Measurements from ENCODE around the gene ACAD9.
"Not testable (repeated sequence)": the region's sequence is repeated elsewhere in the genome, so short reads cannot be mapped to it uniquely, and the experiment has no call there.

Gene ACAD9

DNA sequence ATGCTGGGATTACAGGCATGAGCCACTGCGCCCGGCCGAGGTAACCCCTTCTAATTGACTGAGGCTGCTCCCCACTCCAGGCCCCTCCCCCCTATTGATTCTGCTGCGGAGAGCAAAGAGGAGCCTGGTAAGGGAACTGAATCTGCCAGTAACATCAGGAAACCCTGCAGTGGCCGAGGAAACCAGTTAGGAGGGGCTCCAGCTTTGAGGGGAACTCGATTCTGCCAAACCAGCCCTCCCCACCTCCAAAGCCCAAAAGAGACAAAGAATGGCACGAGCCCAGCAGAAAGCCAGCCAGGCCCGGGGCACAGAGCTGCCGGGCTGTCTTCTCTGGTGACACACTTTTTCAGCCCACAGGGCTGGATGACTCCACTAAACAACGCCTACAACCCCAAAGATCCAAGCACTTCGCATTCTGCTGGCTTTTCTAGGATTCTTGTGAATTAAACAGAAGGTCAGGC, 15.0 kb upstream of the ACAD9 start:
- Histone ChIP-seq H3K4me3 (ENCODE audit: low read length) (no peak overlapping the region), H3K9ac (ENCODE audit: low read depth, low read length) (no peak overlapping the region), H3K27ac (ENCODE audit: low read length) (no peak overlapping the region), H3K36me3 (ENCODE audit: insufficient read depth, low read depth, low read length) (no peaks in the 10 kb centered on the region), H3K4me1 (ENCODE audit: insufficient read depth, low read length) (no peaks in the 10 kb centered on the region), H3K9me3 (ENCODE audit: insufficient read depth, low read depth, low read length) (peaks cover 17% of the 10 kb centered on the region), H3K27me3 (ENCODE audit: insufficient read depth, low read length) (no peaks in the 10 kb centered on the region)

DNA sequence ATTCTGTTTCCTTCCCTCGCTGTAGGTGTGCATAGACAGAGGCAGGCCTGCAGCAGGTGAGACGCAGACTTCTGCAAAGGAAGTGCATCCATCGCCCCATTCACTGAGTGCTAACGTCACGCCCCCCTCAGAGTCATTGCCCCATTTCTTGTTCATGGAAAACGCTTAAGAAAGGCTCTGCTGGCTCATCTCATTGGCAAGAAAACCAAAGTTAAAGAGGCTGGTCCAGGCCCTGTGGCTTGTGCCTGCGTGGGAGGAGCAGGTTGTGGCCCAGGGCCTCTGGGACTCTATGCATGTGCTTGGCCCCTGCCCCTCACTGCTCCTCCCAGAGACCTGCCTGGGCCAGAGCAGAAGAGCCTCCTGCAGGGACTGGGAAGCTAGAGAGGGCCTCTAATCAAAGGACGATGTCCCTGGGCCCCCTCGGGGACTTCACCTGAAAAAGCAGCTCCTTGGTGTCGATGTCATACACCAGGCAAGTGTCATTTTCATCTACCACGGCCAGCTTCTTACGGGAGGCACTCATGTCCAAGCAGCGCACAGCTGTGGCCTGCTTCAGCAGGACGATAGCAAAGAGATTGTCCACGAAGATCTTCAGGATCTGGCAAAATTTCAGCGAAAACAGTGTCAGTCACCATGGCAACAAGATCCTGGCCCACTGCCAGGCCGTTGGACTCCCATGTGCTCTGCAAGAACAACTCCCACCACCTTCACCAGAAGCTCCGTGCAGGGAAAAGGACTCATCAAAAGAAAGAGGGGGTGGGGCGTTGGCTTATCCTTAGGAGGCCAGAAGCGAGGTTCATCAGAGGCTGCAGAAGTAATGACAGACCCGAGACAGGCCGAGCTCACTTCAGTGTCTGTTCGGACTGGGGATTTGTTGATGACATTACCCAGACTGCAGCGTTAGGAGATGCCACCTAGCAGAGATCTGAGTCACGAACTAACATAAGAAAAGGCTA, 14.3 kb upstream of the ACAD9 start:
- not testable (repeated sequence) for H3K9me3 ChIP-seq (ENCODE audit: insufficient read depth, low read depth, low read length); H3K36me3 ChIP-seq (ENCODE audit: insufficient read depth, low read depth, low read length); H3K27ac ChIP-seq (ENCODE audit: low read length); H3K4me1 ChIP-seq (ENCODE audit: insufficient read depth, low read length); H3K27me3 ChIP-seq (ENCODE audit: insufficient read depth, low read length); H3K4me3 ChIP-seq (ENCODE audit: low read length); H3K9ac ChIP-seq (ENCODE audit: low read depth, low read length)

DNA sequence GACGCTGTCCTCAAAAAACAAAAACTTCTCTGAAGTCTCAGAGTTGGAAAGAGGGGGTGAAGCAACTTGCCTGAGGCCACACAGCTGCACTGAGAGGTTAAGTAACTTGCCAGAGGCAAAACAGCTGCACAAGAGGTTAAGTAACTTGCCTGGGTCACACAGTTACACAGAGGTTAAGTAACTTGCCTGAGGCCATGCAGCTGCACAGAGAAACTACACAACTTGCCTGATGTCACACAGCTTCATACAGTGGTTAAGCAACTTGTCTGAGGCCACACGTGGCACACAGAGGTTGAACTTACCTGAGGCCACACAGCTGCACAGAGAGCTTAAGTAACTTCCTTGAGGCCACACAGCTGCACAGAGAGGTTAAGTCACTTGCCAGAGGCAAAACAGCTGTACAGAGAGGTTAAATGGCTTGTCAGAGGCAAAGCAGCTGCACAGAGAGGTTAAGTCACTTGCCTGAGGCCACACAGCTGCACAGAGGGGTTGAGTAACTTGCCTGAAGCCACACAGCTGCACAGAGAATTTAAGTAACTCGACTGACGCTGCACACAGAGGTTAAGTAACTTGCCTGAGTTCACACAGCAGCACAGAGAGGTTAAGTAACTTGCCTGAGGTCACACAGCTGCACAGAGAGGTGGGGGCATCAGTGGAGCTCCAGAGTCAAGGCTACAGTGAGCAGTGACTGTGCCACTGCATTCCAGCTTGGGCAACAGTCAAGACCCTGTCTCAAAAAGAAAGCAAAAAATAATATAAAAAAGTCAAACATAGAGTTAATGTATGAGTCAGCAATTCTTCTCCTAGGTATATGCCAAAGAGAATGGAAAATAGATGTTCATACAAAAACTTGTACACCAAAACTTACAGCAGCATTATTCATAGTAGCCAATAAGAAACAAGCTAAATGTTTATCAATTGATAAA, 12.0 kb upstream of the ACAD9 start:
- Histone ChIP-seq H3K9ac (ENCODE audit: low read depth, low read length) (no peak overlapping the region), H3K27ac (ENCODE audit: low read length) (no peak overlapping the region), H3K4me1 (ENCODE audit: insufficient read depth, low read length) (no peaks in the 10 kb centered on the region), H3K4me3 (ENCODE audit: low read length) (no peak overlapping the region), H3K9me3 (ENCODE audit: insufficient read depth, low read depth, low read length) (no peaks in the 10 kb centered on the region), H3K36me3 (ENCODE audit: insufficient read depth, low read depth, low read length) (no peaks in the 10 kb centered on the region), H3K27me3 (ENCODE audit: insufficient read depth, low read length) (no peaks in the 10 kb centered on the region)

DNA sequence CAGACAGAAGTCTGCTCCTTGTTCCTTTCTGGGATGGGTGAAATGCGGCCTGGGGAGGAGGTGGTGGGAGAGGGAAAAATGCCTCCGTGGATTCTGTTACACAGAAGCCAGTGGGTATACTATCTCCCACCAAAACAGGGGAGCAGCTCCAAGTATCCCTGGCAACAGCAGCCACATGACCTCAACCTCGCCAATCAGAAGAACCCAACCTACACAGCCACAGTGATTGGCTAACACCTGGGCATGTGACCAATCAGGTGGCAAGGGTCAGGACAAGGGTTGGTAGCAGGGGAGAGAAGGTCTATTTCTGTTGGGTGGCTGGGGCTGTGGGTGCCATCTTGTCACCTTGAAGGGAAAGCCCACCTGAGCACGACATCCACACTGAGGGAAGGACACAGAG, 9.1 kb upstream of the ACAD9 start:
- Histone ChIP-seq H3K9ac (ENCODE audit: low read depth, low read length) (no peak overlapping the region), H3K27ac (ENCODE audit: low read length) (no peak overlapping the region), H3K27me3 (ENCODE audit: insufficient read depth, low read length) (peaks cover 10% of the 10 kb centered on the region; the same call in 1 of the 2 replicates), H3K9me3 (ENCODE audit: insufficient read depth, low read depth, low read length) (no peaks in the 10 kb centered on the region), H3K36me3 (ENCODE audit: insufficient read depth, low read depth, low read length) (no peaks in the 10 kb centered on the region), H3K4me3 (ENCODE audit: low read length) (no peak overlapping the region), H3K4me1 (ENCODE audit: insufficient read depth, low read length) (no peaks in the 10 kb centered on the region)

DNA sequence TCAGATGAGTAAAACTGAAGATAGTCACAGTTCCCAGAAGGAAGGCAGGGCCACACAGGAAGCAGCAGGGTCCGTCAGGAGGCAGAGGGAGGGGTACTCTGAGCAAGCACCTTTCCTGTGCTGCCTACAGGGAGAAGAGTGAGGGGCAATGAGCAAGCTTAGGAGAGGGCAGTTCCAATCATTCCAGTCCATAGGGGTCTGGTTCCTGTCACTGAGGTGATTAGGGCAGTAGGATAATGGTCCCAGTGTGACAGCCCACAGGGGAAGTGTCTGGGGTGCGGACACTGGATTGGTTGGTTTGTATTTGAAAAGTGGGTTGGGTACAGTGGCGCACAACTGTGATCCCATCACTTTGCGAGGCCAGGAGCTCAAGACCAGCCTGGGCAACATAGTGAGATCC, 7.1 kb upstream of the ACAD9 start:
- Histone ChIP-seq H3K27me3 (ENCODE audit: insufficient read depth, low read length) (peaks cover 12% of the 10 kb centered on the region; the same call in 1 of the 2 replicates), H3K9me3 (ENCODE audit: insufficient read depth, low read depth, low read length) (no peaks in the 10 kb centered on the region), H3K4me1 (ENCODE audit: insufficient read depth, low read length) (no peaks in the 10 kb centered on the region), H3K27ac (ENCODE audit: low read length) (no peak overlapping the region), H3K9ac (ENCODE audit: low read depth, low read length) (no peak overlapping the region), H3K4me3 (ENCODE audit: low read length) (no peak overlapping the region), H3K36me3 (ENCODE audit: insufficient read depth, low read depth, low read length) (no peaks in the 10 kb centered on the region)

DNA sequence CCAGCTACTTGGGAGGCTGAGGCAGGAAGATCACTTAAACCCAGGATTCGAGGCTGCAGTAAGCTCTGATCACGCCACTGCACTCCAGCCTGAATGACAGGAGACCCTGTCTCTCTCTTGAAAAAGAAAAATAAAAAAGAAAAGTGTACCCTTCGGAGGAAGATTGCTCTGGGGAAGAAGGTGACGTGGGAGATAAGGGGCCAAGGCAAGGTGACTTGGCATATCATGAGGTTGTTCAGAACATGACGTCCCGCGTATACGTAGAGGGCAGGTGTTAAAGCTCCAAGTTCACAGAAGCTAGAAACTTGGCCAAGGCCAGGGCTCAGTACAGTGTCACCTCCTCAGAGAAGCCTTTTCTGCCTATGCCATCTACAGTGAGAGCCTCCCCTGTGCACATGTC, 6.7 kb upstream of the ACAD9 start:
- Histone ChIP-seq H3K27me3 (ENCODE audit: insufficient read depth, low read length) (peaks cover 12% of the 10 kb centered on the region; the same call in 1 of the 2 replicates), H3K36me3 (ENCODE audit: insufficient read depth, low read depth, low read length) (no peaks in the 10 kb centered on the region), H3K9ac (ENCODE audit: low read depth, low read length) (no peak overlapping the region), H3K4me3 (ENCODE audit: low read length) (no peak overlapping the region), H3K4me1 (ENCODE audit: insufficient read depth, low read length) (no peaks in the 10 kb centered on the region), H3K27ac (ENCODE audit: low read length) (no peak overlapping the region), H3K9me3 (ENCODE audit: insufficient read depth, low read depth, low read length) (no peaks in the 10 kb centered on the region)

DNA sequence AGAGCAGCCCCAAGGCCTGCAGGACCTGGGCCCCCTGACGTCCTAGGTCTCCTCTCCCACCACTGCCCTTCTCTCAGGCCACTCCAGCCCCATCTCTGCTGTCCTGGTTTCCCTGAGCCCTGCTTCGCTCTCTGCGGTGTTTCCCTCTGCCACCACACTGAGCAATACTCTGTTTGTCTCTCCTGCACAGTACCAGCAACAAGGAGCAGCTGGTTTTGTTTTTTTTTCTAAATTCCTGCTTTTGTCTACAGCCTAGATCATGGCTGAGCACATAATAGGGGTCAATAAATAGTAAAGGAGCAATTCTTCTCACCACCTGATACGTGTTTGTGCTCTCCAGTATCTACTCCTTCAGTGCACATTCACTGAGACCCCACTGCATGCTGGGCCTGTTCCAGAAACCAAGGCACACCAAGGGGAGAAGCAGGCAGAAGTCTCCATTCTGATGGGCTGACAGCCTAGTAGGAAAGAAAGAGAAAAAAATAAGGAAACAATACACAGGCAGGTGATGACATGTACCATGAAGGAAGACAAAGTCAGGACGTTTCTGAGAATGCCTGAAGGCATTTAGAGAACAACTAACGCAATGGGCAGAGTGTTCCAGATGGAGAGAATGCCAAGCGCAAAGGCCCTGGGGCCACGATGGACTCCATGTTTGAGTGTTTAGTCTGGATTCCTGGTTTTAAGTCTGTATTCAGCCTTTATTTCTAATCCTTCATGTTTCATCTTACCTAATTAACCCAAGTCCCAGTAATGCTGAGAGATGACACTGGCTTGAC, 6.0 kb upstream of the ACAD9 start:
- H3K4me3 ChIP-seq (ENCODE audit: low read length) = no peak overlapping the region
- peaks cover 12% of the 10 kb centered on the region; the same call in 1 of the 2 replicates for H3K27me3 ChIP-seq (ENCODE audit: insufficient read depth, low read length)
- H3K4me1 ChIP-seq (ENCODE audit: insufficient read depth, low read length) = no peaks in the 10 kb centered on the region
- no peak overlapping the region for H3K9ac ChIP-seq (ENCODE audit: low read depth, low read length)
- no peaks in the 10 kb centered on the region for H3K36me3 ChIP-seq (ENCODE audit: insufficient read depth, low read depth, low read length)
- H3K27ac ChIP-seq (ENCODE audit: low read length) = no peak overlapping the region
- H3K9me3 ChIP-seq (ENCODE audit: insufficient read depth, low read depth, low read length) = no peaks in the 10 kb centered on the region

DNA sequence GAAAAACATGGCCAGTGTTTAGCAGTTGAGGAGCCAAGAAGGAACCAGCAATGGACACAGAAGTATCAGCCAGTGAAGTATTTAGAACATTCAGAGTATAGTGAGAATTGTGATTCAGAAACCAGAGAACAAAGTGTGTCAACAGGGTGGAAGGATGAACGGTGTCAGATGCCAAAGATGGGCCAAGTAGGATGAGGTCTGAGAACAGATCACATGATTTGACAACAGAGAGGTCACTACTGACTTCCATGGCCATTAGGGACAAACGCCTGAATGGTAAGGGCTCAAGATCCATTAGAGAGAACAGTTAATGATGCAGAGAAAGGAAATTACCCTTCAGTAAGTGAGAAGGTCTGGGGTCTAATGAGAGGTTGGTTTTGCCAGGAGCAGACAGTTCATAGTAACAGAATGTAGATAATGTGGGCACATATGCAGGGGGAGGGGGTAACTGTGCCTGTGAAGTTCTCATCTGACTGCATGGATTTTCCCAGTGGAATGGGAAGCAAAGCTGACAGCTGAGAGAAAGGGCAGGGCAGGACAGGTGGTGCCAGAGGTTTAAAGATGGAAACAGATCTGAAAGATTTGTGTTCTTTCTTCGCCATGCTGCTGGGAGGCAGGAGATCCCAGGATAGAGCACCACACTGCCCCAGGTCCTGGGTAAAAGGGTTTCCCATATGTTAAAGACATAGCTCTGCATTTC, 4.8 kb upstream of the ACAD9 start:
- no peak overlapping the region for H3K9ac ChIP-seq (ENCODE audit: low read depth, low read length)
- H3K4me1 ChIP-seq (ENCODE audit: insufficient read depth, low read length) = no peaks in the 10 kb centered on the region
- peaks cover 12% of the 10 kb centered on the region; the same call in 1 of the 2 replicates for H3K27me3 ChIP-seq (ENCODE audit: insufficient read depth, low read length)
- no peaks in the 10 kb centered on the region for H3K36me3 ChIP-seq (ENCODE audit: insufficient read depth, low read depth, low read length)
- H3K9me3 ChIP-seq (ENCODE audit: insufficient read depth, low read depth, low read length) = no peaks in the 10 kb centered on the region
- H3K4me3 ChIP-seq (ENCODE audit: low read length) = no peak overlapping the region
- no peak overlapping the region for H3K27ac ChIP-seq (ENCODE audit: low read length)

DNA sequence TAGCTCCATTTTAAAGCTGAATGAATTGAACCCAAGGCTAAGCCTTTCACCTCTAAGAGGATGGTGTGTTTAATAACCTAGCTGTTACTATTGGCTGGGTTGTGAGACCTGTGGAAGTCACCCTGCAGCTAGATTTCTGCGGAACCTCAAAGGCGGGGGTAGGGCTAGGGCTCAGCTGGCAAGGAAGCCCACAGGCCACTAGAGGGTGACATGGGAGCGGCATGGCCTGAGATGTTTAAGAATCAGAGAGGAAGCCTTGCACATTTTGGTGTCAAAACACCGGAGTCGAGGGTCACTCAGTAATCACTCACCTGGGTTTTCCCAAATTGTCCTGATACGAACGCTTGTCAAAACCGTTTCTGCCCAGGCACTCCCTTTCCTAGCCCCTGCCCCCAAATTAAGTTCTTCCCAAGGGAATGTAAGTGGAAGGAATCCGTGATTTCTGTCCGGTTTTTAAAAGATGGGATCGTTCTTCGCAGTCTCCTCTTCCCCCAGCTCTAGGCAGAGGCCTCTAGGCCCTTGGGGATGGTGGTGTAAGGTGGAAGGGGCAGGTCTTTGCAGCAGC, 3.8 kb upstream of the ACAD9 start:
- Histone ChIP-seq H3K9ac (ENCODE audit: low read depth, low read length) (peak overlapping the region; percentile 12; the same call in 1 of the 2 replicates), H3K4me1 (ENCODE audit: insufficient read depth, low read length) (no peaks in the 10 kb centered on the region), H3K9me3 (ENCODE audit: insufficient read depth, low read depth, low read length) (no peaks in the 10 kb centered on the region), H3K27me3 (ENCODE audit: insufficient read depth, low read length) (peaks cover 12% of the 10 kb centered on the region; the same call in 1 of the 2 replicates), H3K36me3 (ENCODE audit: insufficient read depth, low read depth, low read length) (no peaks in the 10 kb centered on the region), H3K27ac (ENCODE audit: low read length) (no peak overlapping the region), H3K4me3 (ENCODE audit: low read length) (no peak overlapping the region)

DNA sequence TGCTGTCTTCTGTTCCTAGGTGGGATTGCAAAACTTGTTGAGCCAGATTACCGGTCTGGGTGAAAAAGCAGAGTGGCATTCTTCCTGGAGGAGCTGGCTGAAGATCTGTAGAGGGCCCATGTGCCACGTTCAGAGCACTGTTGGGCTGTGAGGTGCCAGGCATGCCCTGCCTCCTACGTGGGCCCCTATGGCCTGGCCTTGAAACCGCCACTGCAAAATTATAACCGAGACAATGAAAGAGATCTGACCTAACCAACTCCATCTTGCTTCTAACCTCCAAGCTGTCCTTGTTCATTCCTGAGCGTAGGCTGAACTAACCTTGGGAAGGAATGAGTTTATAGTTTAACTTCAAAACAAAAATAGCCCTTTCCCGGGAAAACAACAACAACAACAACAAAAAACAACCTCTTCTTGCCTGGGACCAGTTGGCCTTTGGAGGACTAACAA, 1.4 kb upstream of the ACAD9 start:
- Histone ChIP-seq H3K9me3 (ENCODE audit: insufficient read depth, low read depth, low read length) (no peaks in the 10 kb centered on the region), H3K4me1 (ENCODE audit: insufficient read depth, low read length) (no peaks in the 10 kb centered on the region), H3K36me3 (ENCODE audit: insufficient read depth, low read depth, low read length) (peaks cover 17% of the 10 kb centered on the region), H3K27me3 (ENCODE audit: insufficient read depth, low read length) (peaks cover 12% of the 10 kb centered on the region; the same call in 1 of the 2 replicates), H3K27ac (ENCODE audit: low read length) (no peak overlapping the region), H3K9ac (ENCODE audit: low read depth, low read length) (peak overlapping the region; percentile 98; the same call in 1 of the 2 replicates), H3K4me3 (ENCODE audit: low read length) (peak overlapping the region; percentile 94)
